ENCODE results near the gene ARID4A. TPM values are rescaled to one million over a fixed set of nuclear protein-coding genes. Genes with fewer than 3 reads are reported as not detected.

Gene ARID4A
- total and polyA plus RNA-seq, 2 donors, result 13.7 to 14.8 TPM

DNA sequence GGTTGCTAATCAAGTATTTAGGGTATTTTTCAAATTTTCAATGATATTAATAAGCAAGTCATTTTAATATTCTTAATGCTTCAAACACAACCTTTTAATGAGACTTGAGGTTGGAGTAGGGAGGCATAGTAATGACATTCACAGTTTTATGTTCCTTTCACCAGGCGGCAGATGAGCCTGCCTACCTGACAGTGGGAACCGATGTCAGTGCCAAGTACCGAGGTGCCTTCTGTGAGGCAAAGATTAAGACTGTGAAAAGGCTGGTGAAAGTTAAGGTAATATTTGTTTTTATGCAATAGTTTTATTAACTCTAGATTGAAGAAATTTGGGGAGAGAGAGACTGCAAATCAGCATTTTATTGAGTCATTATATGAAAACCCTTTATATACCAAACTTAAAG is 3.1 kb downstream of the ARID4A start:
- H3K4me3 ChIP-seq (ENCODE audit: low read length in 2 of 2), result no peak overlapping the region
- no peak for DNase-seq (ENCODE audit: low read depth in 6 of 9, low spot score in 9 of 9)
- no peaks in the 10 kb centered on the region for H3K27me3 ChIP-seq (ENCODE audit: control insufficient read depth in 2 of 2, insufficient read depth in 1 of 2, low read length in 1 of 2)
- H3K4me1 ChIP-seq (ENCODE audit: control insufficient read depth in 2 of 2, insufficient read depth in 2 of 2, low read length in 2 of 2), result no peaks in the 10 kb centered on the region
- H3K9me3 ChIP-seq (ENCODE audit: control insufficient read depth in 2 of 2, insufficient read depth in 1 of 2, low read length in 1 of 2), result no peaks in the 10 kb centered on the region
- no peak overlapping the region for H3K27ac ChIP-seq (ENCODE audit: low read depth in 1 of 2, low read length in 1 of 2)
- WGBS, result 97% methylated on average over 3 of the region's 3 CpGs
- peaks cover 5 to 29% of the 10 kb centered on the region in 2 donors for H3K36me3 ChIP-seq (ENCODE audit: control insufficient read depth in 2 of 2, insufficient read depth in 2 of 2, low read length in 1 of 2)

- Histone ChIP-seq H3K27ac (ENCODE audit: low read depth in 1 of 2, low read length in 1 of 2) (no peak overlapping the region), H3K9me3 (ENCODE audit: control insufficient read depth in 2 of 2, insufficient read depth in 1 of 2, low read length in 1 of 2) (no peaks in the 10 kb centered on the region), H3K4me1 (ENCODE audit: control insufficient read depth in 2 of 2, insufficient read depth in 2 of 2, low read length in 2 of 2) (no peaks in the 10 kb centered on the region), H3K27me3 (ENCODE audit: control insufficient read depth in 2 of 2, insufficient read depth in 1 of 2, low read length in 1 of 2) (no peaks in the 10 kb centered on the region), H3K4me3 (ENCODE audit: low read length in 2 of 2) (no peak overlapping the region), H3K36me3 (ENCODE audit: control insufficient read depth in 2 of 2, insufficient read depth in 2 of 2, low read length in 1 of 2) (peaks cover 5 to 39% of the 10 kb centered on the region in 2 donors)
- DNase-seq (ENCODE audit: low read depth in 6 of 9, low spot score in 9 of 9), result no peak
- 96% methylated on average over 2 of the region's 2 CpGs for WGBS
Measured at GRCh38 chr14:58305730-58306129, 7.4 kb downstream of the ARID4A start.

DNA sequence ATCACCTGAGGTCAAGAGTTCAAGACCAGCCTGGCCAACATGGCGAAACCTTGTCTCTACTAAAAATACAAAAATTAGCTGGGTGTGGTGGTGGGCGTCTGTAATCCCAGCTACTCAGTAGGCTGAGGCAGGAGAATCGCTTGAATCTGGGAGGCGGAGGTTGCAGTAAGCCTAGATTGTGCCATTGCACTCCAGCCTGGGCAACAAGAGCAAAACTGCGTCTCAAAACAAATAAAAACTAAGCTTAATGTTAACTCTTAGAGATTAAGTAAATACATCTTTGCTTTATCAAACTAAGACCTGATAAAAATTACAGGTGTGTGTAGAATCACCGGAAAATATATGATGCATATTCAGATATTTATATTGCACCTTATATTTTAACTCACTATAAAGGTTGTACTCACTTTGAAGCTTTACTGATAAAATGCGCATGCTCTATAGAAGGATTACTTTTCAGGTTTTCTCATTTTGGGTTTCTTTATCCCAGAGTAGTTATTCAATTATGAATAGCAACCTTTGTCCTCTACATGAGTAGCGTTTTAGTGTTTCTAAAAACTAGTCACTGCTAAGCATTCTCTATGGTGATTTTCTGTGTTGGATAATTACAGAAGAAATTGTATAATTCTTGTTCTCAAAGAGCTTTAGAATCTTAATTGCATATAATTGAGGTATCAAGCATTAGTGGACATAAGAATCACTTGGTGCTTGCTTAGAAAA is 9.4 kb downstream of the ARID4A start:
- H3K4me3 ChIP-seq (ENCODE audit: low read length in 2 of 2), result no peak overlapping the region
- H3K4me1 ChIP-seq (ENCODE audit: control insufficient read depth in 2 of 2, insufficient read depth in 2 of 2, low read length in 2 of 2), result no peaks in the 10 kb centered on the region
- H3K36me3 ChIP-seq (ENCODE audit: control insufficient read depth in 2 of 2, insufficient read depth in 2 of 2, low read length in 1 of 2), result peaks cover 9 to 32% of the 10 kb centered on the region in 2 donors
- H3K27ac ChIP-seq (ENCODE audit: low read depth in 1 of 2, low read length in 1 of 2), result no peak overlapping the region
- H3K27me3 ChIP-seq (ENCODE audit: control insufficient read depth in 2 of 2, insufficient read depth in 1 of 2, low read length in 1 of 2), result no peaks in the 10 kb centered on the region
- no peak for DNase-seq (ENCODE audit: low read depth in 6 of 9, low spot score in 9 of 9)
- WGBS, result 99% methylated on average over 8 of the region's 8 CpGs
- H3K9me3 ChIP-seq (ENCODE audit: control insufficient read depth in 2 of 2, insufficient read depth in 1 of 2, low read length in 1 of 2), result no peaks in the 10 kb centered on the region

DNA sequence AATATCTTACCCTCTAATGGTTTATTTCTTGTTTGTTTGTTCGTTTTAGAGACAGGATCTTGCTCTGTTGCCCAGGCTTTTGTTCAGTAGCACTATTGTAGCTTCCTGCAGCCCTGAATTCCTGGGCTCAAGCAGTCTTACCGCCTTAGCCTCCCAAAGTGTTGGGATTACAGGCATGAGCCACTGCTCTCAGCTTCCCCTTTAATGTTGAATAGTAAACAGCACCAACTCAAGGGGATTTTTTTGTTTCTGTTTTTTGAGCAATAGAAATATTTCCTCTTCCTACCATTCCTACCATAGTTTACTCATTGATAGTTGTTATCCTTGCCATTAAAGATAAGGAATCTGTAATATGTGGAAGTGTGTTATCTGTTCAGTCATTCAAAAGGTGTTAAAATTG is 10.7 kb downstream of the ARID4A start:
- no peaks in the 10 kb centered on the region for H3K9me3 ChIP-seq (ENCODE audit: control insufficient read depth in 2 of 2, insufficient read depth in 1 of 2, low read length in 1 of 2)
- WGBS, result 96% methylated on average over 2 of the region's 2 CpGs
- H3K27me3 ChIP-seq (ENCODE audit: control insufficient read depth in 2 of 2, insufficient read depth in 1 of 2, low read length in 1 of 2), result no peaks in the 10 kb centered on the region
- no peak for DNase-seq (ENCODE audit: low read depth in 6 of 9, low spot score in 9 of 9)
- peaks cover 4 to 27% of the 10 kb centered on the region in 2 donors for H3K36me3 ChIP-seq (ENCODE audit: control insufficient read depth in 2 of 2, insufficient read depth in 2 of 2, low read length in 1 of 2)
- no peaks in the 10 kb centered on the region for H3K4me1 ChIP-seq (ENCODE audit: control insufficient read depth in 2 of 2, insufficient read depth in 2 of 2, low read length in 2 of 2)
- no peak overlapping the region for H3K27ac ChIP-seq (ENCODE audit: low read depth in 1 of 2, low read length in 1 of 2)
- no peak overlapping the region for H3K4me3 ChIP-seq (ENCODE audit: low read length in 2 of 2)

DNA sequence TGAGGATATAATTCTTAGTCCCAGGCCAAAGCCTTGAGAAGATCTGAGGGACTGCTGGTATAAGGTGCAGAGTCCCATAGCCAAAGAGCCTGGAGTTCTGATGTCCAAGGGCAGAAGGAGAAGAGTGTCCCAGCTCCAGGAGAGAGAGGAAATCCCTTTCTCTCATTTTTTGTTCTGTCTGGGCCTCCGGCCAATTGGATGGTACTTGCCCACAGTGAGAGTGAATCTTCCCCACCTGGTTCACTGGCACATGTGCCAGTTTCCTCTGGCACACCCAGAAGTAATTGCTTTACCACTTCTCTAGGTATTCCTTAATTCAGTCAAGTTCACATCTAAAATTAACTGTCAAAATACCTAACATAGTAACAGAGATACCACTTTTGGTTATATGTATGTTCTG is 15.3 kb downstream of the ARID4A start:
- Histone ChIP-seq H3K36me3 (ENCODE audit: control insufficient read depth in 2 of 2, insufficient read depth in 2 of 2, low read length in 1 of 2) (peaks cover 4 to 26% of the 10 kb centered on the region in 2 donors), H3K27ac (ENCODE audit: low read depth in 1 of 2, low read length in 1 of 2) (no peak overlapping the region), H3K4me1 (ENCODE audit: control insufficient read depth in 2 of 2, insufficient read depth in 2 of 2, low read length in 2 of 2) (no peaks in the 10 kb centered on the region), H3K27me3 (ENCODE audit: control insufficient read depth in 2 of 2, insufficient read depth in 1 of 2, low read length in 1 of 2) (no peaks in the 10 kb centered on the region), H3K4me3 (ENCODE audit: low read length in 2 of 2) (no peak overlapping the region), H3K9me3 (ENCODE audit: control insufficient read depth in 2 of 2, insufficient read depth in 1 of 2, low read length in 1 of 2) (no peaks in the 10 kb centered on the region)
- no peak for DNase-seq (ENCODE audit: low read depth in 6 of 9, low spot score in 9 of 9)
- WGBS, result 93% methylated on average over 1 of the region's 1 CpG

DNA sequence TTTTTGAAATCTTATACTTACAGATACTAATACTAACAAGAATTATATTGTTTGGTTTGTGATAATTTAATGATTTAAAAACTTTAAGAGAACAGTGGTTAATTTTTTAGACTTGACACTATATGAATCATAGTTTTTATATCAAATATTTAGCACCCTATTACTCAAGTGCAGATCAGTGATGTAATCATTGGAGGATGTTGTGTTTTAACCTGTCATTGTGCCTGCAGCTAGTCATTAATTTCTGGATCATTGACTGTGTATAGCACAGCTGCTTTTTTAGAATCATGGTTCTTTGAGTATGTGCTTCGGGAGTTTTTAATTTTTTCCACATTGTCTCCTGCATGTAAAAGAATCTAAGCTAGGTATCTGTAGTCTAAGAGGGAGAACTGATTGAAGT is 17.3 kb downstream of the ARID4A start:
- 96% methylated on average over 1 of the region's 1 CpG for WGBS
- DNase-seq (ENCODE audit: low read depth in 6 of 9, low spot score in 9 of 9), result no peak
- H3K36me3 ChIP-seq (ENCODE audit: control insufficient read depth in 2 of 2, insufficient read depth in 2 of 2, low read length in 1 of 2), result peaks cover 8 to 28% of the 10 kb centered on the region in 2 donors

GRCh38 chr14:58327019-58327418 is 28.7 kb downstream of the ARID4A start:
- peaks cover 22 to 46% of the 10 kb centered on the region in 2 donors for H3K36me3 ChIP-seq (ENCODE audit: control insufficient read depth in 2 of 2, insufficient read depth in 2 of 2, low read length in 1 of 2)
- H3K4me1 ChIP-seq (ENCODE audit: control insufficient read depth in 2 of 2, insufficient read depth in 2 of 2, low read length in 2 of 2), result peaks cover 3% of the 10 kb centered on the region in 2 donors
- H3K9me3 ChIP-seq (ENCODE audit: control insufficient read depth in 2 of 2, insufficient read depth in 1 of 2, low read length in 1 of 2), result no peaks in the 10 kb centered on the region
- no peak overlapping the region for H3K27ac ChIP-seq (ENCODE audit: low read depth in 1 of 2, low read length in 1 of 2)
- H3K27me3 ChIP-seq (ENCODE audit: control insufficient read depth in 2 of 2, insufficient read depth in 1 of 2, low read length in 1 of 2), result no peaks in the 10 kb centered on the region
- no peak for DNase-seq (ENCODE audit: low read depth in 6 of 9, low spot score in 9 of 9)
- H3K4me3 ChIP-seq (ENCODE audit: low read length in 2 of 2), result no peak overlapping the region
- WGBS, result 92% methylated on average over 1 of the region's 1 CpG

More for the DNA sequence above, 17.3 kb downstream of the ARID4A start:
- Histone ChIP-seq H3K27ac (ENCODE audit: low read depth in 1 of 2, low read length in 1 of 2) (no peak overlapping the region), H3K9me3 (ENCODE audit: control insufficient read depth in 2 of 2, insufficient read depth in 1 of 2, low read length in 1 of 2) (no peaks in the 10 kb centered on the region), H3K4me1 (ENCODE audit: control insufficient read depth in 2 of 2, insufficient read depth in 2 of 2, low read length in 2 of 2) (no peaks in the 10 kb centered on the region), H3K4me3 (ENCODE audit: low read length in 2 of 2) (no peak overlapping the region), H3K27me3 (ENCODE audit: control insufficient read depth in 2 of 2, insufficient read depth in 1 of 2, low read length in 1 of 2) (no peaks in the 10 kb centered on the region)

- Histone ChIP-seq H3K27ac (ENCODE audit: low read depth in 1 of 2, low read length in 1 of 2) (peak overlapping the region in 1 of 2 donors; percentile 71), H3K4me1 (ENCODE audit: control insufficient read depth in 2 of 2, insufficient read depth in 2 of 2, low read length in 2 of 2) (peaks cover 3% of the 10 kb centered on the region in 2 donors), H3K27me3 (ENCODE audit: control insufficient read depth in 2 of 2, insufficient read depth in 1 of 2, low read length in 1 of 2) (no peaks in the 10 kb centered on the region), H3K9me3 (ENCODE audit: control insufficient read depth in 2 of 2, insufficient read depth in 1 of 2, low read length in 1 of 2) (no peaks in the 10 kb centered on the region), H3K4me3 (ENCODE audit: low read length in 2 of 2) (no peak overlapping the region), H3K36me3 (ENCODE audit: control insufficient read depth in 2 of 2, insufficient read depth in 2 of 2, low read length in 1 of 2) (peaks cover 14 to 31% of the 10 kb centered on the region in 2 donors)
- under 1% methylated on average over 5 of the region's 5 CpGs for WGBS
- peak; percentile 81 to 100 (median 97) for DNase-seq (ENCODE audit: low read depth in 6 of 9, low spot score in 9 of 9)
Measured at GRCh38 chr14:58331111-58331510, 32.8 kb downstream of the ARID4A start.

GRCh38 chr14:58332561-58332960 is 34.2 kb downstream of the ARID4A start:
- peaks cover 7 to 26% of the 10 kb centered on the region in 2 donors for H3K36me3 ChIP-seq (ENCODE audit: control insufficient read depth in 2 of 2, insufficient read depth in 2 of 2, low read length in 1 of 2)
- 98% methylated on average over 3 of the region's 3 CpGs for WGBS
- DNase-seq (ENCODE audit: low read depth in 6 of 9, low spot score in 9 of 9), result no peak
- no peaks in the 10 kb centered on the region for H3K9me3 ChIP-seq (ENCODE audit: control insufficient read depth in 2 of 2, insufficient read depth in 1 of 2, low read length in 1 of 2)
- H3K4me3 ChIP-seq (ENCODE audit: low read length in 2 of 2), result no peak overlapping the region
- no peak overlapping the region for H3K27ac ChIP-seq (ENCODE audit: low read depth in 1 of 2, low read length in 1 of 2)
- no peaks in the 10 kb centered on the region for H3K27me3 ChIP-seq (ENCODE audit: control insufficient read depth in 2 of 2, insufficient read depth in 1 of 2, low read length in 1 of 2)
- H3K4me1 ChIP-seq (ENCODE audit: control insufficient read depth in 2 of 2, insufficient read depth in 2 of 2, low read length in 2 of 2), result peaks cover 3% of the 10 kb centered on the region in 2 donors

All from thymus (tissue), 11 donors.